ENCODE measurements around the gene MAP3K15.

Gene MAP3K15

GRCh38 chrX:19514791-19515614, at the start of gene MAP3K15:
MAP3K15 (minus strand) TSS chrX:19515508; CDS start chrX:19515261, 247 bp downstream.
- DNase-seq = peak; percentile 29

DNA sequence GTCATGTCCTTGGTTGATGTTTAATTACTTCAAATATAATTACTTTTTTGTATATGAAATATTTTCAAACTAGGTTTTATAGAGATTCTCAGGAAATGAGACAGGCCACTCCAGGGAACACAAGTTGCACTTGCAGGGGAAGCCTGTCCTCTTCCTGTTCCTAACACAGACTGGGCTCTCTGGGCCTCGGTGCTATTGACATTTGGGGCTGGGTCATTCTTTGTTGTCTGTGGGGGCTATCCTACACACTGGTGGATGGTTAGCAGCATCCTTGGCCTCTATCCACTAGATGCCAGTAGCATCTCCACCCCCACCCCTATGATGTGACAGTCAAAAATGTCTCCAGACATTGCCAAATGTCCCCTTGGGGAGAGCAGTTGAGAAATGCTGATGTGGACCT, 49.3 kb upstream of the MAP3K15 start:
- no peak for DNase-seq

- no peak for DNase-seq
These were observed 48.4 kb upstream of the MAP3K15 start for GRCh38 chrX:19563746-19564145.

DNA sequence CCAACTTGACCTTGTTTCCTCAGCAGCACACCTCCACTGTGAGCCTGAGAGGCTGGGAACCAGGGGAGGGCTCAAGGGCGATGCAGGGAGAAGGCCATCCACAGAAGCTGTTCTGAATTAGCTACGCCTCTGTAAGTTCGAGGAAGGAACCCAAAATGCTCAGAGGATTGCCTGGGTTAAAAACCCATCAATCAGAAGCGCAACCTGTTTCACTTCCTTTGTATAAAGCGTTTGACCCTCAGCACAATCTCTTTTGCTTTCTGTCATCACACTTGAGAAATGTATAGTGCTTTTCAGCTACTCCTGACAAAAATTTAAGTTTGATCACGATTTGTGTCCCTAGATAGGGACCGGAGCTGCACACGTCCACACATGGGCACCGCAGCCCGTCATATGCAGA, 48.0 kb upstream of the MAP3K15 start:
- no peak for DNase-seq

DNA sequence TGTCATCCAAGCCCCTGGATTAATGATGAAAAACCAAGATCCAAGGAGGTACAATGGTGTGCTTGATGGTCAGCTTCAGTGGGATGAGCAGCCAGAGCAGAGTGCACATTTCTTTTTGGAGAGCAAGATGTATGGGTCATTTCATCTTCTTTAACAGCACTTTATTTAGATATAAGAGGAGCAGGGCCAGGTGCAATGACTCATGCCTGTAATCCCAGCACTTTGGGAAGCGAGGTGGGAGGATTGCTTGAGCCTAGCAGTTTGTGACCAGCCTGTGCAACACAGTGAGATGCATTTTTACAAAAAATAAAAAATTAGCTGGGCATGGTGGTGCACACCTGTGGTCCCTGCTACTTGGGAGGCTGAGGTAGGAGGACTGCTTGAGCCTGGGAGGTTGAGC, 45.3 kb upstream of the MAP3K15 start:
- DNase-seq = no peak

DNA sequence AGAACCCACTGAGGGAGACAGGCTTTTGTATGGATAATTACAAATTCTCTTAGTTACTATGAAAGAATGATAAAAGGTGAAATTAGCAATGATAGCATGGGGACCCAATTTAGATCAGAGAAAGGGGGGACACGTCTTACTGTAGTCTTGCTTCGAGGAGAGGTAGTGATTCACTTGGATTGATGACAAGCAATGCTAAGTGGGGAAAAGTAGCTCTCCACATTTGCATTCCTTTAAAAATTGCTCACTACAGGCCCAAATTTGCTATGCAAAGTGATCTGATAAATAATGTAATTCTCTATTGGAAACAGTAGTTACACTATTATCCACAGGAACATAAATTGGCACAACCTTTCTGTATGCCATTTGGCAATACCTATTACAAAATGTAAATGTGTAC, 42.5 kb upstream of the MAP3K15 start:
- no peak for DNase-seq

- DNase-seq = no peak
These were observed 40.9 kb upstream of the MAP3K15 start for GRCh38 chrX:19556202-19556601.

GRCh38 chrX:19555683-19556082, 40.4 kb upstream of the MAP3K15 start:
- DNase-seq = no peak

DNA sequence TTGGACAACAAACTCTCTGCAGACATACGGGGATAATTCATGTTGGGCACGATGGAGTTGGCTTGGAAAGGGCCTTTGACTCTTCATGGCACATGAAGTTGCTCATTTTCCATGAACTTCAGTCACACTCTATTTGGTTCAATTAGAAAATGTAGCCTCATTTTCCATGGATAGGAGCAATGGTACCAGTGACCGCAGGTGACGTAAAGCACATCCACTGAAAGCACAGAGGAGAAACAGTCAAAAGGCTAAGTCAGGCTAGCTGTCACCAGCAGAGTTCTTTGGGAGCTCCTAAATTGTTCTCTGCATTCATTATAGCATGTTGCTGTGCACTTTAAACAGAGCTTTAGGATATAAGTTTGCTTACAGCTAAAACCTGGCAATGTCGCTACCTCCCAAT, 39.9 kb upstream of the MAP3K15 start:
- no peak for DNase-seq

- DNase-seq = peak; percentile 36
These were observed 39.5 kb upstream of the MAP3K15 start for GRCh38 chrX:19554786-19555185.

GRCh38 chrX:19552793-19553192, 37.5 kb upstream of the MAP3K15 start:
- no peak for DNase-seq

DNA sequence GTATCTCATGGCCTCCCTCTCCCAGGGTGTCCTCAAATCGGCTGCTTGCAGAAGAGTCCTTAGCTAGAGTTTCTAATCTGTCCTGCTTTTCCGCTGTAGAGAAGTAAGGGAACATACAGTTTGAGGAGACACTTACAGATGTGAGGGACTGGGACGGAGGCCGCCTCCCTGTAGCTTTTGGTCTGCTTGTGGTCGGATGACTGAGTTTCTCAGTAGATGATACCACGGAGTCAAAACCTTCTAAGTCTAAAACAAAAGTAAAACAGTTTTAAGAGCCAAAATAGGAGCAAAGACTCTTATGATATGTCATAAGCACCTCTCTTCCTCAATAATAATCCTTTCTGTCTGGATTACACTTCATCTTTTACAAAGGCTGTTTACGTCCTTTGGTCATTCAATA, 34.5 kb upstream of the MAP3K15 start:
- DNase-seq = peak; percentile 35

- DNase-seq = no peak
These were observed 33.6 kb upstream of the MAP3K15 start for GRCh38 chrX:19548934-19549333.

DNA sequence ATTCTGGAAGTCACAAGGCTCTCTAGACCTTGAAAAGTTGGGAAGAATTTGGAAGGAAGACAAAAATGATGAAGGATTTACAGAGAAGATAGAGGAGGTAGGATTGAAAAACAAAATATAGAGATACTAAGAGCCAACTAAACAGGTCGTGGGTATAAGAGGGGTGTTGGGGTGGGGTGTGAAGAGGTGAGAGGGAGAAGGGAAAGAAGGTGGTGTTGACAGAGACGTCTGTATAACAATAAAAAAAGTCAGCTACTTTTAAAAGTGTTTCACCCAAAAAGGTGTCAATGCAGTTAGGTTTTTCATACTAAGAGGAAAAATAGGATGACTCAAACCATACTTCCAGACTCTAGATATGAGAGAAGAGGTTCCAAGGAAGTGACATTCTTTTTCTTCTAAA, 33.0 kb upstream of the MAP3K15 start:
- no peak for DNase-seq

DNA sequence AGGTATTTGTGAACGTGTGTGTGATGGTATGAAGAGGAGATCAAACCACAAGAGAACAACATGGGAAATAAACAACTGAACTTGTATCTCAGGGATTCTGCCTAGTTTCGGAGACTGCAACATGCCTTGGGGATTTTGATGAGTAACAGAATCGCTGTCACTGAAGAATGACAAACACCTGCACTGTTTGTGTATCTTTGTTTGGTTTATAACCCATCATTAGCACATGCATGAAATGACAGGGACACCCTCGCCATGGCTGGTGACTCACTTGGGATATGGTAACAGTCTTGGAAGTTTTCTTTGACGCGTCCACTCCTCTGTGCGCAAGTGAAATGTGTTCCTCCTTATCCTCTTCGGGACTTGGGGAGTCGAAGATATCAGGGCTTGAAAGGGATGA, 30.3 kb upstream of the MAP3K15 start:
- no peak for DNase-seq

GRCh38 chrX:19544693-19545305, 29.5 kb upstream of the MAP3K15 start:
- peak; percentile 37 for DNase-seq

- no peak for DNase-seq
These were observed 28.7 kb upstream of the MAP3K15 start for GRCh38 chrX:19543951-19544381.

- DNase-seq = no peak
These were observed 27.9 kb upstream of the MAP3K15 start for GRCh38 chrX:19543020-19543715.

- DNase-seq = no peak
These were observed 26.6 kb upstream of the MAP3K15 start for GRCh38 chrX:19541931-19542330.

- DNase-seq = no peak
These were observed 25.9 kb upstream of the MAP3K15 start for GRCh38 chrX:19541196-19541595.

DNA sequence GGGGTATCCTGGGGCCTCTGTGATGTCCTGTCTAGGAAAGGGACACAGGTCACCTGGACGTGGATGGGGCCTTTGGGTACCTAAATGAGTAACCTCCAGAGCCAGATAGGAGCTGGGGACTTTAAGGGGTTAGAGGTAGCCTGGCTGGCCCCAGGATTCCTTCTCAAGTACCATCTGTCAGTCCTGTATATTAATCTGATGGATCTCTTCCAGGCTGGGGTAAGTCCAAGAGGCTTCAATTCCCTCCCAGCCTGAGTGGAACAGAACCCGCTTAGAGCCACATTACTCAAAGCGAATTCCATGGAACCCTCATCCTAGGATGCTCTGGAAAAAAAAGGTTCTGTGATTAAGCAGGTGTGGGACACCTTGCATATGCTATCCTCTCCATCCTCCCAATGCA, 24.8 kb upstream of the MAP3K15 start:
- DNase-seq = no peak

- DNase-seq = no peak
These were observed 24.4 kb upstream of the MAP3K15 start for GRCh38 chrX:19539665-19540064.

DNA sequence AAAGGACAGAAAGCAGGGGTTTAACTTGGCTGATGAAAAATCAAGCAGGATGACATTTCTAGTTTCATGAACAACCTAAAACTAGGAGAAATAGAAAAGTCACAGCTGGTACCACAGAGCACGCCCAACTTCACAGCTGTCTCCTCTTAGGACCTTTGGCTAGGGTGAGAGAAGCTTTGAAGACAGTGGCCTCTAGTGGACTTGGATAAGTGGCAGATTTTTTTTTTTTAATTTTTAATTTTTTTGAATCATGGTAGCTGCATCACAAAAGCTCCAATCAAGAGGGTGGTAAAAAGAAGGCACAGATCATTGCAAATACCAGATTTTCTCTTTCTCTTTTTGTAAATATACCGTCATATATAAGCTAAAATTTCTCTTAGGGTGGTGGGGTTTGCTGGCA, 20.2 kb upstream of the MAP3K15 start:
- no peak for DNase-seq

DNA sequence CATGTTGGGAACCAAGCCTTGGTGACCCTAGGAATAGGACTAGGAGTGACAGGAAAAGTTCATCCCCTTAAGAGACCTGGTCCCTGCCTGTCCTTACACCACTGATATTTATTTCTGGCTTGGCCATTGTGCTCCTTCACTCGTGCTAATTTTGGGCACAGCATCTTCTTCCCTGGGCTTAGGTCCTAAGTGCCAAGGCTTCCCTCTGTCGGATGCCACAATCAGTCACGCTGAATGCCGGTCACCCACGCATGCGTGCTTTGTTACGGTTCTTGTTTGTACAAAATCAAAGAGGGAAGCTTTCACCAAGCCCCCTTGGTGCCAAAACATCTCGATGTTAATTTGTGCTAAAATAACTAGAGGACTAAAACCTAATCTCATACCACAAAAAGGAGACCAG, 17.4 kb upstream of the MAP3K15 start:
- DNase-seq = no peak

Data from stimulated activated CD8-positive, alpha-beta memory T cell treated with anti-CD3 and anti-CD28 coated beads, Interleukin-4, amount 100 ng/mL, for 48 hours (primary cell).